Retina (tissue), 1 donor: ENCODE measurements around the gene C11orf16.
A peak's percentile ranks its signal among the peaks of the same experiment; 100 is the strongest.

Experiments
- DNase-seq: peaks from one replicate; pipeline ENCODE4 v3.0.0-alpha.2; 2016

C11orf16 gene

DNA sequence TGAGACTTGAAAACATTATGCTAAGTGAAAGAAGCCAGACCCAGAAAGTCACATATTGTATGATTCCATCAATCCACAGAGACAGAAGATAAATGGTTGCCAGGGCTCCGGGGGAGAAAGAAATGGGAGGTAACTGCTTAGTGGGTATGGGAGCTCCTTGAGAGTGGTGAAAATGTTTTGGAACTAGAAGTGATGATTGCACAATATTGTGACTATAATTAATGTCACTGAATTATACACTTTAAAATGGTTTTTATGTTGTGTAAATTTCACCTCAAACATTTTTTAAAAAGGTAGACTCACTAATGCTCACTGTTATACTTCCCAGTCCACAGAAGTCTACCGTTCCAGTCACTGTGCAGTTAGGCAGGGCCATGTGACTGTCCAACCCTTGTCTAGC, 54.0 kb downstream of the C11orf16 start:
- no peak for DNase-seq

DNA sequence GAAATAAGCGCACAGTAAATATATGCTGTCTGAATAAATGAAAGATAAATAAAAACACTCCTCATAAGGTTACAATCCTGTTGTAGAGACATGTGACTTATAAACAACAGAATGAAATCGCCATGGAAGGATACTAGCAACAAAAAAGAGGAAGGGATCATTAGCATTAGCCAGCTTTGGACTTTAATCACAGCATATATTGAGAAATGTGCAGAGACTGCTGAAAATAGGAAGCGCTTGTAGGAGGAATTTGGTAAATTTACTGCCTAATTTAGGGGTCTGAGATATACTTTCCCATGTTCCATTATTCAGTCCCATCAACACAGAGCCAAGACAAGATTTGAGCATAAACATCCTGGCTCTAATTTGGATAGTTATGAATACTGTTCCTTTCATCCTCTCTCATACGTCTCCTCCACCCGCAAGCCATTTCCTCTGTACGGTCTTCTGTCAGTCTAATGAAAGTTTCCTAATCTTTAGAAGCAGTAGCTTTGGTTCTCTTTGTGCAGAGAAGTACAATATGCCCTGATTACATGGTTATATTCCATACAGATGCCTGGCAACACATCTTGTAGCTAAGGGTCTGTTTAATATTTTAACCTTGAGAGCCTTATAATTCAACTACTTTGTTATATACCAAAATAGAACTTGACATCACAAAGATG, 58.9 kb downstream of the C11orf16 start:
- DNase-seq: no peak

DNA sequence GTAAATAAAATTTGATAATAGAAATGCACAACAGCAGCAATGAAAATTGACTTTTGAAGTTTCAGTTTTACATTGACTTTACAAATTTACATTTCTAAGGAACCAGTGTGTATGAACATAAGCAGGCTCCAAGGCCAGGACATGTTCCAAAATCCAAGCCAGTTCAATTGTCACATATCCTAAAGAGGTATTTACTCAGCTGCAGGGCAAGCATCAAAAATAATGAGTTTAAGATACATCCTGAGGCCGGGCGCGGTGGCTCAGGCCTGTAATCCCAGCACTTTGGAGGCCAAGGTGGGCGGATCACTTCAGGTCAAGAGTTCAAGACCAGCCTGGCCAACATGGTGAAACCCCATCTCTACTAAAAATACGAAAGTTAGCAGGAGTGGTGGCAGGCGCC, 60.8 kb downstream of the C11orf16 start:
- DNase-seq: no peak

DNA sequence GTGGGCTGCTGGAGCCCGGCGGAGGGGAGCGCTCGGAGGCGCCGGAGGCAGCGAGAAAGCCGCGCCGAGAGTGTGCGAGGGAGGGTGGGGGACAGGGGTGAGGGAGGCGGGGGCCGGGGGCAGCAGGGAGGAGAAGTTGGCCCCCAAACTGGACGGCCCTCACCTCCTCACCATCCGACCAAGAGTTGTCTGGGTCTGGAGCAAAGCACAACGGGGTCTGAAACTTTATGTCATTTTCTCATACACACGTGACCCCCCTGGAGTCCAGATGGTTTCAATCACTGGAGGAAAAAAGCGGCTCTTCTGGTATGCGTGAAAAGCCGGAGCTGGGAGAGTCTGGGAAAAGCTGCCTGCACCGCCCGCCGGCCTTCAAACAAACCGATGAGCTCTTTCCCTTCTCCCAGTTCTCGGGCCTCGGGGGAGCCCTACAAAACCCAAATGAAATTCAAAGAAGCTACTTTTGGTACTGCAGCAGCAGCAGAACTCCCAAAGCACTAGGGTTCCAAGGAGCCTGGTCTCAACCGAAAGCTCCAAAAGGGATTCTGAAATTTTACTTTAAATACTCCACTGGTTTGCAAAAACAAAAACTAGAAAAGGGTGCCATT, 61.5 kb downstream of the C11orf16 start:
- DNase-seq: peak; percentile 79

DNA sequence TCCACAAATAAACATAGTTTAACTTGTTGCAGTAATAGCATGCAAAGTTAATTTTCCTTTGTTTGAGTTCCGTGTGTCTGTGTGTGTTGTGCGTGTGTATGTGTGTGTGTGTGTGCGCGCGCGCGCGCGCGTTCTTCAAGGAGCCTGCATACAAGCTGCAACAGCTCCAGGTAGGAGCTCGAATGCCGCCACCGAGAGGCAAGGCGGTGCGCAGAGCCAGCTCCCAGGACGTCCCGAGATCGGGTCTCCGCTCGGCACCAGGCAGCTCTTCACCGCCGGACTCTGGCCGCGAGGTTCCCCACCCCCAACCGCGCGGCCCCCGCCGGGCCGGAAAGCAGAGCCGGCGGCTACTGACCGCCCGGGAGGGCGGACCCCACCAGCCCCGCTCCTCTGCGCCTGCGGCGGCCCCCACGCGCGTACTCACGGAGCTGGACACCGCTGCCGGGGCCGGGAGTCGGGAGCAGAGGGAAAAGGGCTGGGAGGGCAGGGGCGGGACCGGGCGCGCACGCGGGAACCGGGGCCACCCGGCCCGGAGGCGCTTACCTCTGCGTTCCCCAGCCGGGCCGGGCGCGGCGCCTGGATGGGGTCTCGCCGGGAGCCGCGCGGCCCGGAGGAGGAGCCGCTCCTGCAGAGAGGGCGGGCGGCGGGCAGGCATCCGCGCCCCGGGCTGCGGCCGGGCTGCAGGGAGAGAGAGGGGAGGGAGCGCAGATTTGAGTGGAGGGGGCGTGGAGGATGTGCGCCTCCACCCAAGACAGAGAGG, 62.2 kb downstream of the C11orf16 start:
- DNase-seq: peak; percentile 84
